Activated naive CD4-positive, alpha-beta T cell (primary cell): ENCODE results near the gene ATN1.
"Not testable (repeated sequence)": the region's sequence is repeated elsewhere in the genome, so short reads cannot be mapped to it uniquely, and the experiment has no call there.

ENCODE experiments used
- DNase-seq, 4 experiments: peaks; one replicate each; lab custom pipeline; 2025; lab: John Stamatoyannopoulos, UW

ATN1 gene

DNA sequence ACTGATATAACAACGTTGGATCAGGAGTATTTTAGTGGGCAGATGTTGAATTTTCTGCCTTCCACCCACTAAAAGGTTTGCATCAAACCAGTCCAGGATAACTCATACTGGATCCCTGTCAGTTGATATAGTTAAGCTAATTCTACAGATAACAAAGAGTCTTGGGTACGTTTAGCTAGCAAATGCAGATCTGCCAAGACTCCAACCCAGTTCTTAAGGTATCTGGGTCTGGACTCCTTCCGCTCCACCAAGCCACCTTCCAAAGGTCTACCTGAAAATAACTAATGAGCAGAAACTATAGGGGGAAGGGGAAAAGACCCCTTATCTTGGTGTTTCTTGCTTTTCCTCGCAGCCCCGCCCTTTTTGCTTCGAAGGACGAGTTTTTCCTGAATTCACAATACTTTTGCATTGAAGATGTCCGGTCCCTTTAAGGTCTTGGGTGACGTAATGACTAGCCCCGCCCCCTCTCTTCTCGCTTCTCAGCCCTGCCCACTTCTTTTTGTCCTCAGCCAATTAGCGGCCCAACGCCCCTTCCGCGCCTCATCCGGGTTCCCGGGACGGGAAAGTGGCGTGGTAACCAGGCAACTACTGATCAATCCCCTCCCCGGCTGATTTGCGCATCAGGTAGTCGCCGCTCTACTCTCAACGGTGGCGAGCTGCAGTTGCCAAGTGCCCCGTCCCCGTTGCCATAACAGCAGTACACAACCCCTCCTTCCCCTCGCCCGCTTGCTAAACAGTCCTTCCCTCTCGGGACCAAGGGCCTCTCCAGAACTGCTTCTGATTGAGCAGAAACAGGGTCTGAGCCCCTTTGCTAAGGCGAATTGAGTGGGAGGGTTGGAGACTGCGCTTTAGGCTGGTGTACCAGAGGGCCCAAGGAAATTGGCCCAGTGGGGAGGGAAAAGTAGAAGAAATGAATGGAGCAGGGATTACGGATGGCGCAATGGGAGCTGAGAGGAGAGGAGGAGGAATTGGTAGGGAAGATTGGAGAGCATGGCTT lies 23.2 kb upstream of the ATN1 start, which contains the start of gene LRRC23:
Gene LRRC23 (plus strand): TSS at position 543 of the 997 bp plus-strand sequence. CDS start 812 bp downstream, outside the sequence.
- peak; percentile 84 to 93 (median 91) for DNase-seq

DNA sequence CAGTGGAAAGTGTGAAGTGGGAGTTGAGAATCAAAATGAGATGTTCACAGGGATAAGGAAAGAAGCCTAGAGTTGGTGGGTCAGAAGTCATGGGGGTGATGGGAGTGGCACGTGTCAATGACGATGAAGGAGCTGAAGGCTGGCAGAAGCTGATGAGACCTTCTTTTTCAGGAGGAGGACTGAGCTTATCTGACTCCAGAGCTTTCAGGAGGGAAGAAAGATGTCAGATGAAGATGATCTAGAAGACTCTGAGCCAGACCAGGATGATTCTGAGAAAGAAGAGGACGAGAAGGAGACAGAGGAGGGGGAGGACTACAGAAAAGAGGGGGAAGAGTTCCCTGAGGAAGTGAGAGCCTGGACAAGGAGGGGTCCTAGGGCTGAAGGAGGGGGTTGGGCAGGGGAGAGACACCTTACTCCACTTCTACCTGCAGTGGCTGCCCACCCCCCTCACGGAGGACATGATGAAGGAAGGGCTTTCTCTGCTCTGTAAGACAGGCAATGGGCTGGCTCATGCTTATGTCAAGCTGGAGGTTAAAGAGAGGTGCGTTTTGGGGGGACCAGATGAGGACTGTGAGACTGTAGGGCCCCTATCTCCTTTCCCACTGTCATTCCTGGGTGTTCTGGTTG lies 22.2 kb upstream of the ATN1 start:
- no peak for DNase-seq

DNA sequence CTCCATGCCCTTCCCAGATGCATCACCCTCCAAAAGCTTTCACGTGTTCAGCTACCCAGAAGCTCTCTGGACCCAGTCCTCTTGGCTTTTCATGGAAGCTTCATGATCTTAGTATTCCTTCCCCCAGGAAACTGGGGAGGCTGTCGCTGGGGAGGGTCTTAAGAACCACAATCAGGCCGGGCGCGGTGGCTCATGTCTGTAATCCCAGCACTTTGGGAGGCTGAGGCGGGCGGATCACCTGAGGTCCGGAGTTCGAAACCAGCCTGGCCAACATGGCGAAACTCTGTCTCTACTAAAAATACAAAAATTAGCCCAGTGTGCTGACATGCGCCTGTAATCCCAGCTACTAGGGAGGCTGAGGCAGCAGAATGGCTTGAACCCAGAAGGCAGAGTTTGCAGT lies 19.6 kb upstream of the ATN1 start:
- DNase-seq = not testable (repeated sequence)

DNA sequence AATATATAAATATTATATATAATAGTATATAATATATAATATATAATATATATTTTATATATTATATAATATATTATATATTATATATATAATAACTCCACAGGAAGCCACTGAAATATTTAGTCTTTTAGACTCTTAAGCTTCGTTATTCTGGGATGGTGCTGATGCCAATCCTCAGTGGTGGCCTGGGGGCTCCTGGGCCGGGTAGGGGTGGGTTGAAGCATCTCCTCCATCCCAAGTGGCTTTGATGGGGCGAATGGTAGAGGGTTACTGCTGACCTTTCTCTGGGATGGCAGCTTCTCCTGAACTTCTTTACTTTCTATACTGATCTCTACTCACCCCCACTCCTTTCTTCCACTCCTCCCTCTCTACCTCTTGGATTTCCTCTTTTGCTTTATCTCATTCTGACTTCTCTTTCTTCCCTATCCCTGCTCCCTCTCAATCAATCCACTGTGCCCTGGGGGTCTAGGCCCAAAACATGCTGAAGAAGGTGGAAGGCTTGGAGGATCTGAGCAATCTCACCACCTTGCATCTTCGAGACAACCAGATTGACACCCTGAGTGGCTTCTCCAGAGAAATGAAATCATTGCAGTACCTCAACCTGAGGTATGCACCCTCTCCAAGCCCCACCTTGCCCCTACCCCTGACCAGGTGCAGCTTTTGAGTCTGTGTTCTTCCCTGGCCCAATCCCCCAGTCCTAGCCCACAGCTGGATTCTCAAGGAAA lies 18.2 kb upstream of the ATN1 start:
- no peak for DNase-seq

DNA sequence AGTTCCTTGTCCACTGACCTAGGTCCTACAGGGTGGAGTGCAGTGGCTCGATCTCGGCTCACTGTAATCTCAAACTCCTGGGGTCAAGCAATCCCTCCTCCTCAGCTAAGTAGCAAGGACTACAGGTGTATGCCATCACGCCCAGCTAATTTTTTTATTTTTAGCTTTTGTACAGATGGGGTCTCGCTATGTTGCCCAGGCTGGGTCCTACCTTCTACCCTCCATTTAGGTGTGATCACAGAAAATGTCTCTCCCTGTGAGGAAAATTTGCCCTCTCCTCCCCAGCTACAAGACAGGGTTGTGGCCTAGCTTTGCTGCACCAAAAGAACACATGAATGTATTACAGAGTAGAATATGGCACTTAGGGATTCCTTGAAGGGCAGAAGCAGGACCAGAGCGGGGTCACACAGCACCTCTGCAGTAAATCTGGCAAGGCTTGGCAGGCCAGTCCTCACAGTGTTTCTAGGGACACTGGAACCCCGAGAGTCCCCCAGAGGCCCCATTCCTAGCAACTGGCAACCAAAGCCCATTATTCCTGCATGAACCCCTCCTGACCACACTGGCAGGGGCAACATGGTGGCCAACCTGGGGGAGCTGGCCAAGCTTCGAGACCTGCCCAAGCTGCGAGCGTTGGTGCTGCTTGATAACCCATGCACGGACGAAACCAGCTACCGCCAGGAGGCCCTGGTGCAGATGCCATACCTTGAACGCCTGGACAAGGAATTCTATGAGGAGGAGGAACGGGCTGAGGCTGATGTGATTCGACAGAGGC lies 15.4 kb upstream of the ATN1 start:
- no peak for DNase-seq

DNA sequence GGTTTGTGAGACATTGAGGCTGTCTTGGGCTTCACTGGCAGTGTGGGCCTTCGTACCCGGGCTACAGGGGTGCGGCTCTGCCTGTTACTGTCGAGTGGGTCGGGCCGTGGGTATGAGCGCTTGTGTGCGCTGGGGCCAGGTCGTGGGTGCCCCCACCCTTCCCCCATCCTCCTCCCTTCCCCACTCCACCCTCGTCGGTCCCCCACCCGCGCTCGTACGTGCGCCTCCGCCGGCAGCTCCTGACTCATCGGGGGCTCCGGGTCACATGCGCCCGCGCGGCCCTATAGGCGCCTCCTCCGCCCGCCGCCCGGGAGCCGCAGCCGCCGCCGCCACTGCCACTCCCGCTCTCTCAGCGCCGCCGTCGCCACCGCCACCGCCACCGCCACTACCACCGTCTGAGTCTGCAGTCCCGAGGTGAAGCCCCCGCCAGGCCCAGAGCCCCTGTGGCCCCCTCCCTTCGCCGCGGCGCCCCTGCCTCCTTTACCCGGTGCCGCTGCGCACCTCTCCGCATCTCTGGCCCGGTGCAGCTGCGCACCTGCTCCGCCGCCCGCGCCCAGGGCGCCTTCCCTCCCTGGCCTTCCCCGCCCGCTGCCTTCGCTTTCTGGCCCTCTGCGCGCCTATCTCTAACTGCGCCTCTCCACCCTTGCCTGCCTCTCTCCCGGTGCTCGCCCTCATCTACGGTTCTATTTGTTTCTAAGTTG lies 13.4 kb upstream of the ATN1 start, which contains the start of gene ENO2:
Gene ENO2 (plus strand): TSS at position 335 of the 701 bp plus-strand sequence. CDS start 1,253 bp downstream, outside the sequence.
- DNase-seq = peak; percentile 34 to 79 (median 65)

DNA sequence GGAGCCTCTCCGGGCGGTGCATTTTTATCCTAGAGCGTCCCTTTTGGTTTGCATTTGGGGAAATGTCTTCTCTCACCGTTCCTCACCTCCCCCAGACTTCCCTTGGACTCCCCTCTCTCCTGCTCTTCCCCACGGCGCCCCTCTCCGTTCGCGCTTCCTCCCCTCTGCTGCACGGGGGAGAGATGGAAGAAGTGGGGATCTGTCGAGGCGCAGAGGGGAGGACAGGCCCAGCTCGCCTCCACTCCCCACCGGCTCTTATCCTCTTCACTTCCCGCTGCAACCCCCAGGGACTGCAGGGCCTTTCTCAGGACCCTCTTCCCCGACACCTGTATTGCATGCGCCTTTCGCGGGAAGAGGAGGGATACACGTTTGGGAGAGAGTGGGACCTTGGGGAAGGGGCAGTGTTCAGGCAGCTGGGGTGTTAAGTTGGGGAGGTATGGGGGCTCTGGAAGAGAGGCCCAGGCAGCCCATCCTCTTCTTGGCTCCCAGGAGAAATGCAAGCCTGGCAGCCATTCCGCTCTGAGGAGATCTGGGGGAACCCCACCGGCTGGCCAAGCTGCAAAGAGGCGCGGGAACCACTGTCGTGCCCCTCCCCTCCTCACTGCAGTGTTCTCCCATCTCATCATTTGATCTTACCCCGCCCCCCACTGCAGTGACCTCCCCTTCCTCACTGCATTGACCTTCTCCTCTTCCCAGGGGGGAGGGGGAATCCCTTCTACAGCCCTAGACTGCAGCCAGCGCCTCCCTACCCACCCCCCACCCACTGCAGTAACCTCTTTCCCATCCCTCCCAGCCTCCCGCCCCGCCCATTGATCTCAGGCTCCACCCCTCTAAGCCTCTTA lies 12.6 kb upstream of the ATN1 start:
- no peak for DNase-seq

DNA sequence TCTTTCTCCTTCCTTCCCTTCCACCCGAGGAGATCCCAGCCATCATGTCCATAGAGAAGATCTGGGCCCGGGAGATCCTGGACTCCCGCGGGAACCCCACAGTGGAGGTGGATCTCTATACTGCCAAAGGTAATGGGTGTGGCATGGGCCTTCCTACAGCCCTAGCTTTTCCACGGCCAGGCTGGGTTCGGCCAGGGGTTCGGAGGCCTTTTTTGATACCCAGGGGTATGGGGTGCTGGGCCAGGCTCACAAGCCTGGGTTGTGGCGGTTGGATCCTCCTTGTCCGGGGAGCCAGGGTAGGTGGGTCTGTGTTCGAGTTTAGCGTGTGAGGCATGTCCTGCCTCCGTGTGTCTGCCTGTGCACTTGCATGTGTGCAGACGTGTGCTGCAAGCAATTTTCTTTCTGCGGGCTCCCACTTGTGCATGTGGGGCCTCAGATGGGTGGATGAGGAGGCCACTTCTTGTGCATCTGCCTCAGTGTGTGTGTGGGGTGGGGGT lies 11.9 kb upstream of the ATN1 start:
- no peak for DNase-seq

DNA sequence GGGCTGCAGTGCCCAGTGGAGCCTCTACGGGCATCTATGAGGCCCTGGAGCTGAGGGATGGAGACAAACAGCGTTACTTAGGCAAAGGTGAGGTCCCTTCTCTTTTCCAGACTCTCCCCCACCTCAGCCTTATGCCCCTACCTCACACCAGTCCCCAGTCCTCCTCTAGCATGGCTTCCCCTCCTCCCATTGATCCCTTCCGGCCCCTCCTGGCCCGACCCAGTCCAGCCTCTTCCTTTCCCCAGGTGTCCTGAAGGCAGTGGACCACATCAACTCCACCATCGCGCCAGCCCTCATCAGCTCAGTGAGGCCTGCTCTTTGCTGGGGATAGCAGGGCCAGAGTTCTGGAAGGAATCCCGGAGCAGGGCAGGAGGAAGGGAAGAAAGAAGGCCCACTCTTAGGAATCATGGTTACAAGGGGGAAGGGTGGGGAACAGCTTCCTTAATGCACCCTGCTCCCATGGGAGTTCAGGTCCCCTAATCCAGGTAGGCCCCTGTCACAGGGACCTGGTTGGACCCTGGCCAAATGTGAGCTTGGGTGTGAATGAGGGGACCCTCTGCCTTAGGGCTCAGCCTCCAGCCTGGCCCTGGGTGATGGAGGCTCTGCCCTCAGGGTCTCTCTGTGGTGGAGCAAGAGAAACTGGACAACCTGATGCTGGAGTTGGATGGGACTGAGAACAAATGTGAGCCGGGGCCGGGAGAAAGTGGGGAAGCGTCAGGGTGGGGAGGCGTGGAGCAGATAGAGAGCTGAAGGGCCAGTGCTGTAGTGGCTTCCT lies 11.1 kb upstream of the ATN1 start:
- no peak for DNase-seq

DNA sequence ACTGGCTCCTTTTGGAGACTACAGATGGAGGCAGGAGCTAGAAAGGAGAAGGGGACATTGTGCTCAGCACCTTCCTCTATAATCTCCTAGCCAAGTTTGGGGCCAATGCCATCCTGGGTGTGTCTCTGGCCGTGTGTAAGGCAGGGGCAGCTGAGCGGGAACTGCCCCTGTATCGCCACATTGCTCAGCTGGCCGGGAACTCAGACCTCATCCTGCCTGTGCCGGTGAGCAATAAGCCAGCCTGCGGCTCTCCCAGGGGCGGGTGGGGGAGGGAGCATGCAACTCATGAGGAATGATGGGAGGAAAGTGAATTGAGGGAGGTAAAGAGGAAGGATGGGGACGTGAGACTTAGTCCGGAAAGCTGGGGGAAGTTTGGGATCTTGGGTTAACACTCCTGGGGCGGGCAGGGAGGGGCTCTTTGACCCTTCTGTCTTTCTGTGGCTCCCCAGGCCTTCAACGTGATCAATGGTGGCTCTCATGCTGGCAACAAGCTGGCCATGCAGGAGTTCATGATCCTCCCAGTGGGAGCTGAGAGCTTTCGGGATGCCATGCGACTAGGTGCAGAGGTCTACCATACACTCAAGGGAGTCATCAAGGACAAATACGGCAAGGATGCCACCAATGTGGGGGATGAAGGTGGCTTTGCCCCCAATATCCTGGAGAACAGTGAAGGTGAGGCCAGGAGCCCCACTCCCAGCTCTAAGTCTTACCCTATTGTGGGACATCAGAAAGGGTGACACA lies 10.1 kb upstream of the ATN1 start:
- DNase-seq = no peak

DNA sequence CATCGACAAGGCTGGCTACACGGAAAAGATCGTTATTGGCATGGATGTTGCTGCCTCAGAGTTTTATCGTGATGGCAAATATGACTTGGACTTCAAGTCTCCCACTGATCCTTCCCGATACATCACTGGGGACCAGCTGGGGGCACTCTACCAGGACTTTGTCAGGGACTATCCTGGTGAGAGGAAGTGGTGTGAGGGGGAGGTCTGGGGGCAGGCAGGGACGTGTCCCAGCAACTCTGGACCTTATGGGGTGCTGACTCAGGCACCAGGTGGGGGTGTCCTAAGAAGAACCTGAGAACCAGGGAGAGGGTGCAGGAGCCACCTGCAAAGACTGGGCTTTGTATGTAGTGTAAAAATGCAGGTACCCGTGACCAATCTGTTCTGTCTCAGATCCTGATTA lies 8.2 kb upstream of the ATN1 start:
- DNase-seq = no peak

DNA sequence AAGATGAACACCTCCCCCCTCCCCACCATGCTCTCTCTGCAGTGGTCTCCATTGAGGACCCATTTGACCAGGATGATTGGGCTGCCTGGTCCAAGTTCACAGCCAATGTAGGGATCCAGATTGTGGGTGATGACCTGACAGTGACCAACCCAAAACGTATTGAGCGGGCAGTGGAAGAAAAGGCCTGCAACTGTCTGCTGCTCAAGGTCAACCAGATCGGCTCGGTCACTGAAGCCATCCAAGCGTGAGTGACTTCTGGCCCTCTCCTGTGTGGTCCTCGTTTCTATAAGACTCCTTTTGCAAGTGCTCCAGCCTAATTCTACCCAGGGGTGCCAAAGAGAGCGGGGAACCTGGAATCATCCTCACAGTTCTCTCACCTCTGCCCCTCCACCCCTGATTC lies 6.2 kb upstream of the ATN1 start:
- no peak for DNase-seq

DNA sequence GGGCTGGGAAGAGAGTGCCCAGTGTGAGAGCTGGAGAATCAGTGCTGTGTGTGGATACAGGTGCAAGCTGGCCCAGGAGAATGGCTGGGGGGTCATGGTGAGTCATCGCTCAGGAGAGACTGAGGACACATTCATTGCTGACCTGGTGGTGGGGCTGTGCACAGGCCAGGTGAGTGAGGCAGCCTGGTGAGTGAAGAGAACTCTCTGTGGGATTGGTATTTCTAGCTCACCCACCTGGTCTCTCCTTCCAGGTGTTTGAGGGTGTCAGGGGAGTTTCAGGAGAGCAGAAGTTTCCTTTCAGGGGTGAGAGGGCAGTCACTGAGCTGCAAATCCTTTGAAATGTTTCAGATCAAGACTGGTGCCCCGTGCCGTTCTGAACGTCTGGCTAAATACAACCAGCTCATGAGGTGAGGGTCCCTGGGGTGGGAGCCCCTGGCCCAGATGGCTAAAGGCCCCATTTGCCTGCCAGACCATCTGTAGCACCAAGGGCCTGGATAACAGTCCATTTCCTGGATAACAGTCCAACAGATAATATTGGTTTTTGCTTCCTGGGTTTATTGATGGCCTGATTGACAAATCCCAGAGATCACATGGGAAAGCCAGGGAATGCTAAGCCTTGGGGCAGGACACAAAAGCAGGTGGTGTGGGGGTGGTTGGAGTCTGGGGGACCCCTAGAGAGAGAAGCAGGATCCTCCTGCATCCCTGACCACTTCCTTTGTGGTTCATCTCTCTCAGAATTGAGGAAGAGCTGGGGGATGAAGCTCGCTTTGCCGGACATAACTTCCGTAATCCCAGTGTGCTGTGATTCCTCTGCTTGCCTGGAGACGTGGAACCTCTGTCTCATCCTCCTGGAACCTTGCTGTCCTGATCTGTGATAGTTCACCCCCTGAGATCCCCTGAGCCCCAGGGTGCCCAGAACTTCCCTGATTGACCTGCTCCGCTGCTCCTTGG lies 5.5 kb upstream of the ATN1 start:
- DNase-seq = no peak

DNA sequence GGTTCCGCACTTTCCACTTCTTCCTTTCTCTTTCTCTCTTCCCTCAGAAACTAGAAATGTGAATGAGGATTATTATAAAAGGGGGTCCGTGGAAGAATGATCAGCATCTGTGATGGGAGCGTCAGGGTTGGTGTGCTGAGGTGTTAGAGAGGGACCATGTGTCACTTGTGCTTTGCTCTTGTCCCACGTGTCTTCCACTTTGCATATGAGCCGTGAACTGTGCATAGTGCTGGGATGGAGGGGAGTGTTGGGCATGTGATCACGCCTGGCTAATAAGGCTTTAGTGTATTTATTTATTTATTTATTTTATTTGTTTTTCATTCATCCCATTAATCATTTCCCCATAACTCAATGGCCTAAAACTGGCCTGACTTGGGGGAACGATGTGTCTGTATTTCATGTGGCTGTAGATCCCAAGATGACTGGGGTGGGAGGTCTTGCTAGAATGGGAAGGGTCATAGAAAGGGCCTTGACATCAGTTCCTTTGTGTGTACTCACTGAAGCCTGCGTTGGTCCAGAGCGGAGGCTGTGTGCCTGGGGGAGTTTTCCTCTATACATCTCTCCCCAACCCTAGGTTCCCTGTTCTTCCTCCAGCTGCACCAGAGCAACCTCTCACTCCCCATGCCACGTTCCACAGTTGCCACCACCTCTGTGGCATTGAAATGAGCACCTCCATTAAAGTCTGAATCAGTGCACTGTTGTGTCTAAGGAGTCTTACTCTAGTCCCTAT lies 4.6 kb upstream of the ATN1 start:
- no peak for DNase-seq

DNA sequence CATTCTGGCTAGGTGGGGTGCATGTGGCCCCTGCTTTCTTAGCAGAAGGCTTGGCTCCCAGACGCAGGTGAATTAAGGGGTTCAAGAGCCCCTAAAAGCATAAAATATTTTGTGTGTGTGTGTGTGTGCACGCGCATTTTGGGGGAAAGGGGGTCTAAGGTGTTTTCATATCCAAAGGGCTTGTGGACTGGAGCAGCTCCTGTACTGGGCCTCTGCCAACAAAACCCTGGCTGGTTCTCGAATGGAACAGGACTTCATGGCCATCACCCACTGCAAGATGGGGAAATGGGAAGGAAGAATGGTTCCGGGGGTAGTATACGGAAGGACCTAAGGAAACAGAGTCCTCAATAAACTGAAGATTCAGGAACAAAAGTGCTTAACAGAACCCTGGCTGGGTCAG lies 3.9 kb upstream of the ATN1 start:
- no peak for DNase-seq

DNA sequence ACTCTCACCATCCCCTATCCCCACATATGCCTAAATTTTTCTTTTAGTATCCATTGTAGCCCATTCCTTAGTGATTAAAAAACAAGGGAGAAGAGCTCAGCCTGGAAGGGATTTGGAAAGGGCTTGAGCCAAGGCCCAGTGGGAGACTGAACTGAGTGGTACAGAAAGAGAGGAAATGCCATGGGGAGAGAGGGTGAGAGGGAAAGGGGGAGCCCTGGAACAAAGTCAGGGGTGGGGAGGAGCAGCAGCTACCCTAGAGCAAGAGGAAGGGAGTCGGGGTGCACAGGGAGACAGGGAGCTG lies 2.6 kb upstream of the ATN1 start:
- no peak for DNase-seq
